Motor neuron (in vitro differentiated cells): ENCODE data around the gene CHRNA4. TPM values are rescaled to one million over a fixed set of nuclear protein-coding genes. Genes with fewer than 3 reads are reported as not detected.

Source experiments
- ATAC-seq, 8 experiments: fragments of 200-7000 bp; cut with Tn5 transposase; replicated peaks in 6 of 8; 2 replicates each; pipeline ENCODE4 v1.8.0; 2021; ENCODE audit warnings: mild to moderate bottlenecking in 8 of 8, moderate library complexity in 8 of 8
- H3K27ac ChIP-seq, 2 donors: fragments of 250-450 bp; sonication (Bioruptor Pico); 2 replicates each; pipeline ENCODE4 v1.9.0; 2021; ENCODE audit warnings: antibody characterized with exemption in 2 of 2, mild to moderate bottlenecking in 2 of 2, moderate library complexity in 1 of 2
- H3K4me1 ChIP-seq, 2 donors: fragments of 250-450 bp; sonication (Bioruptor Pico); replicated peaks in 1 of 2; 2 replicates each; pipeline ENCODE4 v1.6.1; 2021; ENCODE audit warnings: antibody characterized with exemption in 2 of 2, mild to moderate bottlenecking in 2 of 2, moderate library complexity in 1 of 2
- H3K4me3 ChIP-seq, 5 donors: fragments of 250-450 bp; sonication (Bioruptor Pico); 2 replicates each; pipeline ENCODE4 v1.9.0; 2021; ENCODE audit warnings: antibody characterized with exemption in 5 of 5, mild to moderate bottlenecking in 5 of 5, moderate library complexity in 4 of 5
- WGBS, 10 experiments: fragments of 450-650 bp; shearing (Covaris generic); methylation state at CpG; one replicate each; pipeline ENCODE4 v1.0.0; 2022; 5-methylcytosine and 5-hydroxymethylcytosine counted together
- in situ Hi-C, 9 experiments: fragments of 400-800 bp; cut with MboI; loops; one replicate each; pipeline ENCODE4 v1.15.0; 2021; ENCODE audit warnings: low sequenced_read_pairs in 9 of 9, low pct_unique_long_range_greater_than_20kb in 2 of 9; ENCODE audit not compliant: unreplicated experiment in 9 of 9
- total RNA-seq, 8 experiments: library from RNA; unstranded; fragments of 300-600 nt; gene quantifications; 2 replicates each; pipeline versions ENCODE4 v1.2.3 to v1.2.4, GENCODE V29; 2022

CHRNA4 gene
- total RNA-seq, 8 experiments from 2014 or later = 0.54 to 29.1 (median 12.5) TPM

GRCh38 chr20:63319164-63320040, 41.7 kb downstream of the CHRNA4 start:
- Histone ChIP-seq H3K4me1 (peaks cover 24 to 39% of the 10 kb centered on the region in 2 donors), H3K27ac (no peak overlapping the region), H3K4me3 (no peak overlapping the region)
- ATAC-seq = no peak
- WGBS, 10 experiments = 67 to 100% (median 93%) methylated on average over 1 to 4 of the region's 25 CpGs; no CpG with 5 or more reads in 6 of the 10 experiments
- in situ Hi-C loops = loop anchor here in 2 of 9 experiments (10.0 kb wide), 1 partner anchor 65 kb away; no protein-coding TSS in a partner anchor

- ATAC-seq = no peak
- H3K4me1 ChIP-seq = peaks cover 24 to 37% of the 10 kb centered on the region in 2 donors
- no peak overlapping the region for H3K4me3 ChIP-seq
- in situ Hi-C loops = loop anchor here in 2 of 9 experiments (10.0 kb wide), 1 partner anchor 66 kb away; no protein-coding TSS in a partner anchor
- WGBS, 10 experiments = 80% methylated on average over 1 of the region's 24 CpGs; no CpG with 5 or more reads in 9 of the 10 experiments
- no peak overlapping the region for H3K27ac ChIP-seq
Observed at GRCh38 chr20:63318391-63319163, 42.6 kb downstream of the CHRNA4 start.

GRCh38 chr20:63317601-63318291, 43.4 kb downstream of the CHRNA4 start:
- Histone ChIP-seq H3K4me3 (no peak overlapping the region), H3K27ac (no peak overlapping the region), H3K4me1 (peaks cover 20 to 29% of the 10 kb centered on the region in 2 donors)
- in situ Hi-C loops = loop anchor here in 2 of 9 experiments (10.0 kb wide), 1 partner anchor 67 kb away; no protein-coding TSS in a partner anchor
- 60 to 100% (median 89%) methylated on average over 2 to 5 of the region's 18 CpGs; no CpG with 5 or more reads in 7 of the 10 experiments for WGBS, 10 experiments
- ATAC-seq = no peak

GRCh38 chr20:63317061-63317460, 44.1 kb downstream of the CHRNA4 start:
- ATAC-seq = no peak
- Histone ChIP-seq H3K4me3 (no peak overlapping the region), H3K27ac (no peak overlapping the region), H3K4me1 (peaks cover 15 to 22% of the 10 kb centered on the region in 2 donors)
- in situ Hi-C loops = loop anchor here in 2 of 9 experiments (10.0 kb wide), 1 partner anchor 68 kb away; no protein-coding TSS in a partner anchor
- WGBS, 10 experiments = 47 to 90% (median 61%) methylated on average over 1 to 5 of the region's 6 CpGs; no CpG with 5 or more reads in 1 of the 10 experiments

GRCh38 chr20:63316502-63316921, 44.6 kb downstream of the CHRNA4 start:
- Histone ChIP-seq H3K27ac (no peak overlapping the region), H3K4me3 (no peak overlapping the region), H3K4me1 (peaks cover 15 to 18% of the 10 kb centered on the region in 2 donors)
- in situ Hi-C loops = loop anchor here in 2 of 9 experiments (10.0 kb wide), 1 partner anchor 68 kb away; no protein-coding TSS in a partner anchor
- no CpG with 5 or more reads among the region's 14 CpGs for WGBS, 10 experiments
- no peak for ATAC-seq

GRCh38 chr20:63315731-63316491, 45.2 kb downstream of the CHRNA4 start:
- Histone ChIP-seq H3K4me1 (peaks cover 12 to 13% of the 10 kb centered on the region in 2 donors), H3K27ac (no peak overlapping the region), H3K4me3 (no peak overlapping the region)
- in situ Hi-C loops = loop anchor here in 2 of 9 experiments (10.0 kb wide), 1 partner anchor 69 kb away; no protein-coding TSS in a partner anchor
- ATAC-seq = no peak
- WGBS, 10 experiments = 75 to 100% (median 83%) methylated on average over 2 to 4 of the region's 31 CpGs; no CpG with 5 or more reads in 7 of the 10 experiments

- in situ Hi-C loops = loop anchor here in 2 of 9 experiments (10.0 kb wide), 1 partner anchor 70 kb away; no protein-coding TSS in a partner anchor
- 60 to 80% (median 63%) methylated on average over 1 to 2 of the region's 15 CpGs; no CpG with 5 or more reads in 7 of the 10 experiments for WGBS, 10 experiments
- ATAC-seq = peak in 1 of 8 experiments; percentile 37
- Histone ChIP-seq H3K4me1 (peaks cover 16% of the 10 kb centered on the region in 2 donors), H3K4me3 (no peak overlapping the region), H3K27ac (no peak overlapping the region)
Observed at GRCh38 chr20:63315240-63315689, 45.9 kb downstream of the CHRNA4 start.

GRCh38 chr20:63314566-63315239, 46.4 kb downstream of the CHRNA4 start:
- no peak for ATAC-seq
- in situ Hi-C loops = loop anchor here in 2 of 9 experiments (10.0 kb wide), 1 partner anchor 70 kb away; no protein-coding TSS in a partner anchor
- Histone ChIP-seq H3K27ac (no peak overlapping the region), H3K4me1 (peaks cover 21 to 22% of the 10 kb centered on the region in 2 donors), H3K4me3 (no peak overlapping the region)
- WGBS, 10 experiments = 100% methylated on average over 1 of the region's 21 CpGs; no CpG with 5 or more reads in 9 of the 10 experiments

- in situ Hi-C loops = loop anchor here in 2 of 9 experiments (10.0 kb wide), 1 partner anchor 71 kb away; no protein-coding TSS in a partner anchor
- 71 to 100% methylated on average over 1 to 2 of the region's 9 CpGs; no CpG with 5 or more reads in 8 of the 10 experiments for WGBS, 10 experiments
- Histone ChIP-seq H3K4me3 (no peak overlapping the region), H3K4me1 (peaks cover 28 to 29% of the 10 kb centered on the region in 2 donors), H3K27ac (no peak overlapping the region)
- ATAC-seq = no peak
Observed at GRCh38 chr20:63314015-63314471, 47.1 kb downstream of the CHRNA4 start.

GRCh38 chr20:63313349-63314014, 47.7 kb downstream of the CHRNA4 start:
- in situ Hi-C loops = loop anchor here in 2 of 9 experiments (10.0 kb wide), 1 partner anchor 71 kb away; no protein-coding TSS in a partner anchor
- no peak for ATAC-seq
- WGBS, 10 experiments = 0 to 80% (median 40%) methylated on average over 1 of the region's 25 CpGs; no CpG with 5 or more reads in 7 of the 10 experiments
- peaks cover 29 to 31% of the 10 kb centered on the region in 2 donors for H3K4me1 ChIP-seq
- H3K4me3 ChIP-seq = no peak overlapping the region
- no peak overlapping the region for H3K27ac ChIP-seq
